NOMO-1 treated with dmso at 0.1 percent for 144 hours (cell line): Measurements from ENCODE around the gene FILIP1L.
A peak's percentile ranks its signal among the peaks of the same experiment; 100 is the strongest.

Source experiments
- DNase-seq: peaks from one replicate; lab custom pipeline; 2025; ENCODE audit not compliant: unreplicated experiment; lab: John Stamatoyannopoulos, UW

FILIP1L gene

GRCh38 chr3:99981138-99981537 is 133.2 kb downstream of the FILIP1L start:
- DNase-seq: no peak

GRCh38 chr3:99980606-99981005 is 133.7 kb downstream of the FILIP1L start:
- no peak for DNase-seq

GRCh38 chr3:99978221-99978620 is 136.1 kb downstream of the FILIP1L start:
- DNase-seq: no peak

- no peak for DNase-seq
Observed at GRCh38 chr3:99976584-99976983, 137.7 kb downstream of the FILIP1L start.

GRCh38 chr3:99974989-99975388 is 139.3 kb downstream of the FILIP1L start:
- no peak for DNase-seq

GRCh38 chr3:99972380-99973104 is 141.8 kb downstream of the FILIP1L start:
- no peak for DNase-seq

GRCh38 chr3:99971761-99972160 is 142.5 kb downstream of the FILIP1L start:
- no peak for DNase-seq

GRCh38 chr3:99970198-99970597 is 144.1 kb downstream of the FILIP1L start:
- DNase-seq: no peak

- DNase-seq: peak; percentile 4
Observed at GRCh38 chr3:99969136-99969535, 145.2 kb downstream of the FILIP1L start.

- DNase-seq: no peak
Observed at GRCh38 chr3:99967796-99968195, 146.5 kb downstream of the FILIP1L start.

- DNase-seq: no peak
Observed at GRCh38 chr3:99966662-99967416, 147.5 kb downstream of the FILIP1L start.

- DNase-seq: no peak
Observed at GRCh38 chr3:99965681-99966408, 148.5 kb downstream of the FILIP1L start.

GRCh38 chr3:99965077-99965476 is 149.2 kb downstream of the FILIP1L start:
- DNase-seq: no peak

GRCh38 chr3:99962703-99963102 is 151.6 kb downstream of the FILIP1L start:
- DNase-seq: no peak

- DNase-seq: no peak
Observed at GRCh38 chr3:99961756-99962515, 152.4 kb downstream of the FILIP1L start.

GRCh38 chr3:99960941-99961340 is 153.4 kb downstream of the FILIP1L start:
- DNase-seq: no peak

GRCh38 chr3:99960123-99960878 is 154.0 kb downstream of the FILIP1L start:
- no peak for DNase-seq

GRCh38 chr3:99958222-99958912 is 155.9 kb downstream of the FILIP1L start:
- no peak for DNase-seq

- DNase-seq: peak; percentile 28
Observed at GRCh38 chr3:99957151-99957796, 157.0 kb downstream of the FILIP1L start.
